Skeletal muscle satellite cell (primary cell): Measurements from ENCODE around the gene MRPL24.

ENCODE experiments used
- H3K27me3 ChIP-seq: 2 replicates; pipeline ENCODE4 v1.7.0; 2013; ENCODE audit warnings: low read length; ENCODE audit not compliant: control insufficient read depth, insufficient read depth
- H3K36me3 ChIP-seq: 2 replicates; pipeline ENCODE4 v1.7.0; 2013; ENCODE audit warnings: mild to moderate bottlenecking, control low read depth, low read length; ENCODE audit not compliant: insufficient read depth
- H3K4me1 ChIP-seq: 2 replicates; pipeline ENCODE4 v1.7.0; 2013; ENCODE audit warnings: low read length; ENCODE audit not compliant: control insufficient read depth, insufficient read depth
- H3K4me2 ChIP-seq: 2 replicates; pipeline ENCODE4 v1.7.0; 2013; ENCODE audit warnings: mild to moderate bottlenecking, low read length
- H3K4me3 ChIP-seq: 2 replicates; pipeline ENCODE4 v1.7.0; 2013; ENCODE audit warnings: low read length
- H3K9ac ChIP-seq: 2 replicates; pipeline ENCODE4 v1.7.0; 2013; ENCODE audit warnings: mild to moderate bottlenecking, low read depth, low read length, moderate library complexity
- H3K9me3 ChIP-seq: replicated peaks from 2 replicates; pipeline ENCODE4 v1.7.0; 2013; ENCODE audit warnings: mild to moderate bottlenecking, control low read depth, low read length

Gene MRPL24

GRCh38 chr1:156705918-156706656, 34.8 kb downstream of the MRPL24 start:
- Histone ChIP-seq H3K4me3 (peak overlapping the region; percentile 66), H3K36me3 (no peaks in the 10 kb centered on the region), H3K9me3 (no peaks in the 10 kb centered on the region), H3K9ac (peak overlapping the region; percentile 33), H3K27me3 (peaks cover 42% of the 10 kb centered on the region), H3K4me1 (peaks cover 47% of the 10 kb centered on the region), H3K4me2 (peak overlapping the region; percentile 91)

GRCh38 chr1:156705321-156705917, 35.5 kb downstream of the MRPL24 start, which contains the start of gene CRABP2:
TSS of gene CRABP2 (minus strand) at chr1:156705583. CDS start at chr1:156705446, 137 bp downstream.
- H3K9me3 ChIP-seq, result no peaks in the 10 kb centered on the region
- H3K4me1 ChIP-seq, result peaks cover 43% of the 10 kb centered on the region
- H3K4me3 ChIP-seq, result peak within 1 kb of the TSS; percentile 66
- H3K9ac ChIP-seq, result peak within 1 kb of the TSS; percentile 49
- no peaks in the 10 kb centered on the region for H3K36me3 ChIP-seq
- H3K27me3 ChIP-seq, result peaks cover 46% of the 10 kb centered on the region
- peak within 1 kb of the TSS; percentile 91 for H3K4me2 ChIP-seq

GRCh38 chr1:156704930-156705320, 36.0 kb downstream of the MRPL24 start:
- Histone ChIP-seq H3K4me1 (peaks cover 39% of the 10 kb centered on the region), H3K9ac (peak overlapping the region; percentile 49), H3K9me3 (no peaks in the 10 kb centered on the region), H3K4me3 (peak overlapping the region; percentile 64), H3K4me2 (peak overlapping the region; percentile 91), H3K36me3 (no peaks in the 10 kb centered on the region), H3K27me3 (peaks cover 47% of the 10 kb centered on the region)

GRCh38 chr1:156704166-156704711, 36.6 kb downstream of the MRPL24 start:
- H3K9ac ChIP-seq, result no peak overlapping the region
- H3K4me1 ChIP-seq, result peaks cover 32% of the 10 kb centered on the region
- H3K4me2 ChIP-seq, result peak overlapping the region; percentile 91
- H3K36me3 ChIP-seq, result no peaks in the 10 kb centered on the region
- peaks cover 47% of the 10 kb centered on the region for H3K27me3 ChIP-seq
- H3K4me3 ChIP-seq, result no peak overlapping the region
- no peaks in the 10 kb centered on the region for H3K9me3 ChIP-seq

GRCh38 chr1:156703741-156704140, 37.1 kb downstream of the MRPL24 start:
- peaks cover 47% of the 10 kb centered on the region for H3K27me3 ChIP-seq
- H3K4me1 ChIP-seq, result peaks cover 30% of the 10 kb centered on the region

GRCh38 chr1:156703336-156703735, 37.6 kb downstream of the MRPL24 start:
- H3K27me3 ChIP-seq, result peaks cover 47% of the 10 kb centered on the region
- no peaks in the 10 kb centered on the region for H3K9me3 ChIP-seq
- peaks cover 30% of the 10 kb centered on the region for H3K4me1 ChIP-seq
- H3K9ac ChIP-seq, result no peak overlapping the region
- H3K4me3 ChIP-seq, result no peak overlapping the region
- no peaks in the 10 kb centered on the region for H3K36me3 ChIP-seq
- H3K4me2 ChIP-seq, result no peak overlapping the region

More at GRCh38 chr1:156703741-156704140, 37.1 kb downstream of the MRPL24 start:
- H3K36me3 ChIP-seq, result no peaks in the 10 kb centered on the region
- no peak overlapping the region for H3K4me2 ChIP-seq
- H3K9ac ChIP-seq, result no peak overlapping the region
- no peak overlapping the region for H3K4me3 ChIP-seq
- no peaks in the 10 kb centered on the region for H3K9me3 ChIP-seq

- Histone ChIP-seq H3K4me3 (no peak overlapping the region), H3K4me1 (peaks cover 18% of the 10 kb centered on the region), H3K9me3 (no peaks in the 10 kb centered on the region), H3K4me2 (no peak overlapping the region), H3K27me3 (peaks cover 53% of the 10 kb centered on the region), H3K36me3 (no peaks in the 10 kb centered on the region), H3K9ac (no peak overlapping the region)
Measured at GRCh38 chr1:156700736-156701531, 40.0 kb downstream of the MRPL24 start.

GRCh38 chr1:156698995-156699394, 41.9 kb downstream of the MRPL24 start:
- no peak overlapping the region for H3K4me2 ChIP-seq
- no peak overlapping the region for H3K9ac ChIP-seq
- peaks cover 35% of the 10 kb centered on the region for H3K27me3 ChIP-seq
- H3K9me3 ChIP-seq, result no peaks in the 10 kb centered on the region
- H3K4me3 ChIP-seq, result no peak overlapping the region
- no peaks in the 10 kb centered on the region for H3K4me1 ChIP-seq
- H3K36me3 ChIP-seq, result no peaks in the 10 kb centered on the region

GRCh38 chr1:156697481-156697880, 43.4 kb downstream of the MRPL24 start:
- no peak overlapping the region for H3K4me3 ChIP-seq
- H3K9ac ChIP-seq, result no peak overlapping the region
- H3K27me3 ChIP-seq, result peaks cover 24% of the 10 kb centered on the region
- H3K36me3 ChIP-seq, result no peaks in the 10 kb centered on the region
- no peak overlapping the region for H3K4me2 ChIP-seq
- peaks cover 3% of the 10 kb centered on the region for H3K4me1 ChIP-seq
- H3K9me3 ChIP-seq, result no peaks in the 10 kb centered on the region

GRCh38 chr1:156696755-156697154, 44.1 kb downstream of the MRPL24 start:
- Histone ChIP-seq H3K4me1 (peaks cover 10% of the 10 kb centered on the region), H3K27me3 (peaks cover 23% of the 10 kb centered on the region), H3K9me3 (no peaks in the 10 kb centered on the region), H3K4me2 (no peak overlapping the region), H3K36me3 (no peaks in the 10 kb centered on the region), H3K4me3 (no peak overlapping the region), H3K9ac (no peak overlapping the region)

- Histone ChIP-seq H3K4me1 (peaks cover 21% of the 10 kb centered on the region), H3K4me3 (no peak overlapping the region), H3K36me3 (no peaks in the 10 kb centered on the region), H3K27me3 (peaks cover 19% of the 10 kb centered on the region), H3K9me3 (no peaks in the 10 kb centered on the region), H3K9ac (no peak overlapping the region), H3K4me2 (no peak overlapping the region)
Measured at GRCh38 chr1:156694690-156694962, 46.3 kb downstream of the MRPL24 start.
